ENCODE measurements around the gene EDN1.

DNA sequence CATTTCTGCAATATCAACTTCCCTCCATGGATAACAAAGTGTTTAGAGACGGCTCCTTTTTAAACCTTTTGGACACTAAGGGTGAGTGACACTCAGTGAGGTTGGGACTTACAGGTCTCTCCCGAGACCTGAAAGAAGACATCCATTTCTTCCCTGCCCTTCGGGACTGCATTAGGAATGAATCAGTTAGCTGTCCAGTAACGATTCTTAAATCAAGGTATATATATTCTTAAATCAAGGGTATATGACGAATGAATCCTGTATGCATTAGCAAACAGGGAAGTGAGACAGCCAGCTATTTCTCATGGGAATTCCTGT, 52.9 kb downstream of the EDN1 start:
- TF ChIP-seq EZH2 (IDR thresholded peaks at IDR 0.05) = no peak
- no peak for TF ChIP-seq FOXP2 (optimal IDR thresholded peaks at IDR 0.05; ENCODE audit: control extremely low read depth, extremely low read length, insufficient read depth)
- no peak for TF ChIP-seq POLR2AphosphoS5 (IDR thresholded peaks at IDR 0.05; ENCODE audit: borderline replicate concordance, low read depth, low read length)

Measured in SK-N-MC (cell line).